ENCODE data around the gene CMSS1. TPM values are rescaled to one million over a fixed set of nuclear protein-coding genes. Genes with fewer than 3 reads are reported as not detected.

Gene CMSS1
- total RNA-seq, 1 donor from 2014 or later = 9.2 TPM

DNA sequence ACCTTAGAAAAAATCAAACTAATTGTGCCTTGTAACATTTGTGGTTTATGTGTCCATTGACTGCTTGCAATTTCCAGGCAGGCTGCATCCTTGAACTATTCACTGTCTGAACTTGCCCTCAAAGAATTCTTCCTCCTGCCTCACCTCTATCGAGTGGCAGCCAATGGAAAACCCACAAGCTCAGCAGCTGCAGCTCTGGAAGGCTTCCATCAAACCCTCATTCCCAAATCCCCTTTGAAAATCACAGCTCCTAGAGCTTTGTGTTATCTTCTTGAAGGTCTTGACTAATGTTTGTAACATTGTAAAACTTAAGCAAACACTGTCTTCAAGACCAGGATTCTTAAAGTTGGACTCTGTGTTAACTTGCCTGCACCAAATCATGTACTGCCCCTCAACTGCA is 215.5 kb downstream of the CMSS1 start:
- no peak overlapping the region for H3K27ac ChIP-seq
- no peak for DNase-seq (ENCODE audit: low spot score in 2 of 2)
- no peaks in the 10 kb centered on the region for H3K9me3 ChIP-seq
- H3K4me1 ChIP-seq = peaks cover 4 to 13% of the 10 kb centered on the region in 2 donors
- no peaks in the 10 kb centered on the region for H3K27me3 ChIP-seq
- H3K36me3 ChIP-seq = no peaks in the 10 kb centered on the region
- intact Hi-C loops (cut with DNase I) = no loop called here
- no peak overlapping the region for H3K4me3 ChIP-seq
- TF ChIP-seq, protein P1, sequence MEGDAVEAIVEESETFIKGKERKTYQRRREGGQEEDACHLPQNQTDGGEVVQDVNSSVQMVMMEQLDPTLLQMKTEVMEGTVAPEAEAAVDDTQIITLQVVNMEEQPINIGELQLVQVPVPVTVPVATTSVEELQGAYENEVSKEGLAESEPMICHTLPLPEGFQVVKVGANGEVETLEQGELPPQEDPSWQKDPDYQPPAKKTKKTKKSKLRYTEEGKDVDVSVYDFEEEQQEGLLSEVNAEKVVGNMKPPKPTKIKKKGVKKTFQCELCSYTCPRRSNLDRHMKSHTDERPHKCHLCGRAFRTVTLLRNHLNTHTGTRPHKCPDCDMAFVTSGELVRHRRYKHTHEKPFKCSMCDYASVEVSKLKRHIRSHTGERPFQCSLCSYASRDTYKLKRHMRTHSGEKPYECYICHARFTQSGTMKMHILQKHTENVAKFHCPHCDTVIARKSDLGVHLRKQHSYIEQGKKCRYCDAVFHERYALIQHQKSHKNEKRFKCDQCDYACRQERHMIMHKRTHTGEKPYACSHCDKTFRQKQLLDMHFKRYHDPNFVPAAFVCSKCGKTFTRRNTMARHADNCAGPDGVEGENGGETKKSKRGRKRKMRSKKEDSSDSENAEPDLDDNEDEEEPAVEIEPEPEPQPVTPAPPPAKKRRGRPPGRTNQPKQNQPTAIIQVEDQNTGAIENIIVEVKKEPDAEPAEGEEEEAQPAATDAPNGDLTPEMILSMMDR (IDR thresholded peaks at IDR 0.05) = no peak

DNA sequence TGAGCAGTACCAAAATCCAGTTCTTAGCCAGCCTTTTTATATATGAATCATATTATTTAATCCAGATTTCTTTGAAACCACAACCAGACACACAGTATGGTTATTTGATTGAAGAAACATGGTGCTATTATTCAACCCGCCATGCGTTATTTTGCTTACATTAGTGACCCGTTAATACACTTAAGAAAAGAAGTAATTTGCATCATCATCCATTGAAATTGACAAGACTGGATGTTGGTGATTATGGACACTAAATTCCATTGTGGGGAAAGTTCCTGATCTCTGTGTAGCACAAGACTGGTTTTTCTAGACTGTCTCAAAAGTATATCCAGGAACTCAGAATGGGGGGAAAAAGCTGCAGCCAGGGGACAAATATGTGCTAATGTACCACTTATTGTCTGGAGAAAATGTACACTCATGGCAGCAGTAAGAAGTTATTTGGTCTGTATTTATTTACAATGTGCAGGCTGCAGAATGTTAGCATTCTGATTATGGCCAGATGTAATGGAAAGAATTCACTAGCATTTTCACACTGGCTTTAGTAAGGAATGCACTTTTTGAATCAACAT is 216.3 kb downstream of the CMSS1 start:
- Histone ChIP-seq H3K4me3 (no peak overlapping the region), H3K9me3 (no peaks in the 10 kb centered on the region), H3K27ac (no peak overlapping the region), H3K4me1 (peaks cover 4 to 13% of the 10 kb centered on the region in 2 donors), H3K27me3 (no peaks in the 10 kb centered on the region), H3K36me3 (no peaks in the 10 kb centered on the region)
- no peak for DNase-seq (ENCODE audit: low spot score in 2 of 2)
- TF ChIP-seq, protein P1 (IDR thresholded peaks at IDR 0.05) = no peak
- intact Hi-C loops (cut with DNase I) = no loop called here

DNA sequence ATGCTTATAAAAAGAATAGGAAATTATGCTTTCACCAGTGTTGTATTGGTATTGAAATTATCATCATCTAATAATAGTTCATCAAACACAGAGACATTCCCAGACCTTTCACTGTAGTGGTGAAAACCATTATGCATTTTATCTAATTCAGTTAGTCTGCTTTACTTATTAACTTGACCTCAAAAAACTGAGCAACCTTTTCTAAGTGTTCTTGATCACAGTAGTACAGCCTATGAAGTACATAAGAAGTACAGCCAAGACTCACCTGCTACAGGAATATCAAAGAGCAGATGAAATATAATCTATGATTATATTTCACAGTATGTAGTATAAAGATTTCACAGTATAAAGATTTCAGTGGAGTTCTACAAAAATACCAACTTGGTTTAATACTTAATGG is 221.4 kb downstream of the CMSS1 start:
- Histone ChIP-seq H3K4me3 (no peak overlapping the region), H3K4me1 (peaks cover 9 to 42% of the 10 kb centered on the region in 2 donors), H3K27ac (peak overlapping the region; percentile 89 to 94), H3K27me3 (no peaks in the 10 kb centered on the region), H3K36me3 (no peaks in the 10 kb centered on the region), H3K9me3 (no peaks in the 10 kb centered on the region)
- TF ChIP-seq, protein P1 (IDR thresholded peaks at IDR 0.05) = no peak
- DNase-seq (ENCODE audit: low spot score in 2 of 2) = no peak
- intact Hi-C loops (cut with DNase I) = no loop called here

DNA sequence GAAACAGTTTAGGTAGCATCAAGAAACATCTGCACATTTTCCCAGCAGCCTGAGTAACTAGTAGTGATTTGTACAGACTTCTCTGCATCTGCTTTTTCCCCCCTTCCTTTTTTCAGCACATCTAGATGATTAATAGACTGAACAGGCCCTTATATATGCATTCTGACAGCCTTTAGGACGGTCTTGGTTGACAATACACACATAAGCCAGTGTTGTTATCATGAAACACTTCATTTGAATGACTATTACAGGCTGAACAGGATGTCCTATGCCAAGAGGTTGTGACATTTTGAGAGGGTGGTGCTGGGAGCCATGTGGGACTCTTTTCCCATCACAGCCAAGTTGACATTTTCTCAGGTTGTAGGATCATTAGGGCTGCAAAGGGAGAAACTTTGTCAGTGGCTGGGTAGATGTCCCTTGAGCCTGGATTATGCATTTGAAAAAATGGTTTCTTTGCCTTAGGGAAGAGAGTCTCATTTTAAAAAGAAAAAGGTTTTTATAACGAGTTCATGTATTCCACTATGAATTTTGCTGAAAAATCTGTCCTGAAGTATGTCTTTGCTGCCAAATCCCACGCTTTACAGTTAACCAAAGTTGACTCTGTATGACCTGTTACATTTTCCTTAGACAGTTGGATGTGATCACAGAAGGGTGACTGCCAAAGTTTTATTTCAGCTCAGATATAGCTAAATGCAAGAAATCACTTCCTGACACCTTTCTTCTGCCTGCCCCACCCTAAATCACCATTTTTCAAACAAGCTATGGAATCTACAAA is 223.0 kb downstream of the CMSS1 start:
- TF ChIP-seq, protein P1 (IDR thresholded peaks at IDR 0.05) = no peak

DNA sequence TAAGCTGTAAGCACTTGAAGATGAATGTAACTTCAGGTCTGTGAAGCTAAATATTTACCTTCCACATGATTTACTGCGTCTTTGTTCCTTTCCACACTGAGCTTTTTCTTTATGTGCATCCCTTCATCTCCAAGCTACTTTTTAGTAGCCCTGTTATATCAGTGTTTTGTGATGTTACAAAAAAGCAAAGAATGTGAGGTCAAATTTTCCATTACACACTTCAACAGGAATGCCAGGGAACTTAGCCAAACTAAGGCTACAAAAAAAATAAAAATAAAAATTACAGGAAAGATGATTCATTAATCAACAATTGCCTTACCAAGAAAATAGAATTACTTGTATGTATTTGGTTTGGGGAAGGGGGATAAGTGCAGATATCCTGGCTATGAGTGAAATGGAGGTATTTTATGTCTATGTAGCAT is 223.7 kb downstream of the CMSS1 start:
- TF ChIP-seq, protein P1 (IDR thresholded peaks at IDR 0.05) = no peak
- H3K4me1 ChIP-seq = peaks cover 9 to 40% of the 10 kb centered on the region in 2 donors
- intact Hi-C loops (cut with DNase I) = loop anchor here (2.0 to 5.0 kb wide), 3 partner anchors 74 to 169 kb away; no protein-coding TSS in a partner anchor
- H3K27me3 ChIP-seq = no peaks in the 10 kb centered on the region
- no peak for DNase-seq (ENCODE audit: low spot score in 2 of 2)
- no peaks in the 10 kb centered on the region for H3K36me3 ChIP-seq
- peak overlapping the region; percentile 89 to 94 for H3K27ac ChIP-seq
- H3K9me3 ChIP-seq = no peaks in the 10 kb centered on the region
- no peak overlapping the region for H3K4me3 ChIP-seq

More for the DNA sequence above, 223.0 kb downstream of the CMSS1 start:
- peak in 1 of 2 donors; percentile 71 for DNase-seq (ENCODE audit: low spot score in 2 of 2)
- Histone ChIP-seq H3K27me3 (no peaks in the 10 kb centered on the region), H3K4me1 (peaks cover 9 to 40% of the 10 kb centered on the region in 2 donors), H3K9me3 (no peaks in the 10 kb centered on the region), H3K4me3 (peak overlapping the region in 1 of 2 donors; percentile 7), H3K27ac (peak overlapping the region; percentile 89 to 94), H3K36me3 (no peaks in the 10 kb centered on the region)
- intact Hi-C loops (cut with DNase I) = loop anchor here (2.0 to 5.0 kb wide), 3 partner anchors 73 to 168 kb away; no protein-coding TSS in a partner anchor

Measured in ascending aorta (tissue), 2 donors.